PC-3 (cell line): Measurements from ENCODE around the gene SYK.

ENCODE experiments used
- EZH2 ChIP-seq: fragments of 300-600 bp; sonication (generic); IDR thresholded peaks from one replicate; pipeline ENCODE4 v1.6.1; 2017; ENCODE audit warnings: antibody characterized with exemption, mild to moderate bottlenecking, low read length; ENCODE audit not compliant: unreplicated experiment
- EZH2phosphoT487 ChIP-seq: fragments of 300-600 bp; sonication (generic); IDR thresholded peaks from 2 replicates; pipeline ENCODE4 v1.6.1; 2018; ENCODE audit warnings: mild to moderate bottlenecking, antibody characterized with exemption, low read length, borderline replicate concordance
- TF ChIP-seq, protein P1 (sequence below): fragments of 300-600 bp; sonication (generic); conservative IDR thresholded peaks from 2 replicates; pipeline ENCODE4 v1.5.1; 2017; ENCODE audit warnings: antibody characterized with exemption, low read depth, mild to moderate bottlenecking, low read length

DNA sequence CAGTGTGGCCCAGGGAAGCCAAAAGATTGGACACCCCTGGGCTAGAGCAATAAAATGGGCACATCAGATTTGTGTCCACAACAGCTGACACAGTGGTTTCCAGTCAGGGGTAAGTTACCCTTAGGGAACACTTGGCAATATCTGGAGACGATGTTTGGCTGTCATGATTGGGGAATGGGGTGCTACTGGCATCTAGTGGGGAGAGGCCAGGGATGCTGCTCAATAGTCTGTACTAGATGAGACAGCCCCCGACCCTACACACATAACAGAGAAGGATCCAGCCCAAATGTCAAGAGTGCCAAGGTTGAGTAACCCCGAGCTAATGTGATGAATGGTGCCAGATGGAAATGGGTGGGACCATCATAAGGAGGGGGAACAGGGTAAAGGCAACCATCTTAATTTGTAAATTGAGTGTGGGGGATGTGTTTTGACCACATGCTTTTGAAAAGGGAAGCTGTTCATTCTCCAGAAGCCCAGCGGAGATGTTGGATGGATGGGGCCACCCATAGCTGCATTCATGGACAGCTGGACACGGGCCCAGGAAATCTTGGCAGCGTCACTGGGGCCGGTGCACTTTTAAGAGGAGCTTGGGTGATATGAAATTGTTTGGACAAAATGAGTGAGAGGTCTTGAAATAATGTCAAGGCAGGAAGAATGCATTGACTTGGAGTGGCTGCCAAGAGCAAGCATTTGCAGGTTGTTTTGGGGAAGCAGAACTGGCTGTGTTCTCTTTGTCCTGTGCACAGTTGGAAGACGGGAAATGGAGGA is 33.4 kb downstream of the SYK start:
- TF ChIP-seq, protein P1, sequence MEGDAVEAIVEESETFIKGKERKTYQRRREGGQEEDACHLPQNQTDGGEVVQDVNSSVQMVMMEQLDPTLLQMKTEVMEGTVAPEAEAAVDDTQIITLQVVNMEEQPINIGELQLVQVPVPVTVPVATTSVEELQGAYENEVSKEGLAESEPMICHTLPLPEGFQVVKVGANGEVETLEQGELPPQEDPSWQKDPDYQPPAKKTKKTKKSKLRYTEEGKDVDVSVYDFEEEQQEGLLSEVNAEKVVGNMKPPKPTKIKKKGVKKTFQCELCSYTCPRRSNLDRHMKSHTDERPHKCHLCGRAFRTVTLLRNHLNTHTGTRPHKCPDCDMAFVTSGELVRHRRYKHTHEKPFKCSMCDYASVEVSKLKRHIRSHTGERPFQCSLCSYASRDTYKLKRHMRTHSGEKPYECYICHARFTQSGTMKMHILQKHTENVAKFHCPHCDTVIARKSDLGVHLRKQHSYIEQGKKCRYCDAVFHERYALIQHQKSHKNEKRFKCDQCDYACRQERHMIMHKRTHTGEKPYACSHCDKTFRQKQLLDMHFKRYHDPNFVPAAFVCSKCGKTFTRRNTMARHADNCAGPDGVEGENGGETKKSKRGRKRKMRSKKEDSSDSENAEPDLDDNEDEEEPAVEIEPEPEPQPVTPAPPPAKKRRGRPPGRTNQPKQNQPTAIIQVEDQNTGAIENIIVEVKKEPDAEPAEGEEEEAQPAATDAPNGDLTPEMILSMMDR: no peak
- TF ChIP-seq EZH2 (no peak), EZH2phosphoT487 (no peak)
